ENCODE results near the gene YTHDF2. TPM values are rescaled to one million over a fixed set of nuclear protein-coding genes. Genes with fewer than 3 reads are reported as not detected.
A peak's percentile ranks its signal among the peaks of the same experiment; 100 is the strongest.

Gene YTHDF2
- total and polyA plus RNA-seq, 2 of the 13 experiments (the other 11 are each of a cell fraction or from before 2014, with no cell fraction given): 48.4 to 59.6 TPM

DNA sequence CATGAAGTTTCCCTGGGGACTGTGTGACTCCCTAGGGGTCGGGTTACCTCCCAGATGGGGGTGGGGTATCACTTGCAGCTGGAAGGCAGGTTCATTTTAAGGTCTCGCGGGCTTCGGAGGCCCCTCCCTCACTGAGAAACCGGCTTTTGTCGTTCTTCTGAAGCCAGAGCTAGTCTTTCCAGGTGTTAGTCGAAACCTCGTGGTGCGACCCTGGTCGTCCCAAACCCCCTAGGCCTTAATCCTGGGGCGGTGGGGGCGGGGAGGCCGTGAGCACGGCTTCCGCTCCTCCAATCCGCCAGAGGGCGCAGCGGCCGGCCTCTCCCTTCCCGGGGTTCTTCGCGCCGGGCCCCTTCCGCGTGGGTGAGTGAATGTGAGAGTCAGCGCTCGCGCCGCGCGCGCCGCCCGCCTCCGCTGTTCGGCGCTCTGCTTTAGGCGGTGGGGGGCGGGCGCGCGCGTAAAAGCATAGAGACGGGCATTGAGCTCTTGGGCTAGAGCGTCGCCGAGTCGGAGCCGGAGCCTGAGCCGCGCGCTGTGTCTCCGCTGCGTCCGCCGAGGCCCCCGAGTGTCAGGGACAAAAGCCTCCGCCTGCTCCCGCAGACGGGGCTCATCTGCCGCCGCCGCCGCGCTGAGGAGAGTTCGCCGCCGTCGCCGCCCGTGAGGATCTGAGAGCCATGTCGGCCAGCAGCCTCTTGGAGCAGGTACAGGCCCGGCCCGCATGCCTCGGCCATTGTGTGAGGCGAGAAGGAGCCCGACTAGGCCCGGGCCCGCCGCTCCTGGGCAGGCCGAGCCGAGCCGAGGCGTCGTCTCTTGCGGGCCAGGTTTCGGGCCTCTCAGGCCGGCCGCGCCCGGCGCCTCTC is at the start of gene YTHDF2 (continued):
- TF ChIP-seq ZNF749 (CRISPR knock-in tag; IDR thresholded peaks at IDR 0.05; ENCODE audit: borderline replicate concordance) (0 out of 2 replicates have a peak, but pooled peaks have one; percentile 59), ZNF766 (CRISPR knock-in tag; IDR thresholded peaks at IDR 0.05; ENCODE audit: borderline replicate concordance) (peak; percentile 13; the same call in 1 of the 2 replicates), ZBTB25 (CRISPR knock-in tag; IDR thresholded peaks at IDR 0.05) (peak; percentile 94), MXD1 (CRISPR knock-in tag; IDR thresholded peaks at IDR 0.05) (peak; percentile 53; the same call in 1 of the 2 replicates), TARDBP (CRISPR knock-in tag; IDR thresholded peaks at IDR 0.05) (peak; percentile 80), FOXA3 (CRISPR knock-in tag; IDR thresholded peaks at IDR 0.05) (peak; percentile 51), HNF4A (CRISPR knock-in tag; IDR thresholded peaks at IDR 0.05) (no peak; the same call in 1 of the 2 replicates), ZNF577 (CRISPR knock-in tag; IDR thresholded peaks at IDR 0.05; ENCODE audit: borderline replicate concordance, low read depth) (0 out of 2 replicates have a peak, but pooled peaks have one; percentile 50), KLF6 (CRISPR knock-in tag; IDR thresholded peaks at IDR 0.05) (peak; percentile 85), ZBTB42 (CRISPR knock-in tag; IDR thresholded peaks at IDR 0.05) (no peak; the same call in none of the 2 replicates), ZSCAN30 (CRISPR knock-in tag; IDR thresholded peaks at IDR 0.05) (peak; percentile 20; the same call in 1 of the 2 replicates), ZNF576 (CRISPR knock-in tag; IDR thresholded peaks at IDR 0.05) (no peak), ZNF781 (CRISPR knock-in tag; IDR thresholded peaks at IDR 0.05; ENCODE audit: borderline replicate concordance, not compliant biosample characterization) (peak; percentile 78), SALL1 (CRISPR knock-in tag; IDR thresholded peaks at IDR 0.05) (peak; percentile 90), ZNF337 (CRISPR knock-in tag; IDR thresholded peaks at IDR 0.05; ENCODE audit: borderline replicate concordance, low read depth) (no peak)
- TF ChIP-seq, protein P1, sequence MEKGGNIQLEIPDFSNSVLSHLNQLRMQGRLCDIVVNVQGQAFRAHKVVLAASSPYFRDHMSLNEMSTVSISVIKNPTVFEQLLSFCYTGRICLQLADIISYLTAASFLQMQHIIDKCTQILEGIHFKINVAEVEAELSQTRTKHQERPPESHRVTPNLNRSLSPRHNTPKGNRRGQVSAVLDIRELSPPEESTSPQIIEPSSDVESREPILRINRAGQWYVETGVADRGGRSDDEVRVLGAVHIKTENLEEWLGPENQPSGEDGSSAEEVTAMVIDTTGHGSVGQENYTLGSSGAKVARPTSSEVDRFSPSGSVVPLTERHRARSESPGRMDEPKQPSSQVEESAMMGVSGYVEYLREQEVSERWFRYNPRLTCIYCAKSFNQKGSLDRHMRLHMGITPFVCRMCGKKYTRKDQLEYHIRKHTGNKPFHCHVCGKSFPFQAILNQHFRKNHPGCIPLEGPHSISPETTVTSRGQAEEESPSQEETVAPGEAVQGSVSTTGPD (CRISPR knock-in tag; IDR thresholded peaks at IDR 0.05): no peak
- TF ChIP-seq, protein P2, sequence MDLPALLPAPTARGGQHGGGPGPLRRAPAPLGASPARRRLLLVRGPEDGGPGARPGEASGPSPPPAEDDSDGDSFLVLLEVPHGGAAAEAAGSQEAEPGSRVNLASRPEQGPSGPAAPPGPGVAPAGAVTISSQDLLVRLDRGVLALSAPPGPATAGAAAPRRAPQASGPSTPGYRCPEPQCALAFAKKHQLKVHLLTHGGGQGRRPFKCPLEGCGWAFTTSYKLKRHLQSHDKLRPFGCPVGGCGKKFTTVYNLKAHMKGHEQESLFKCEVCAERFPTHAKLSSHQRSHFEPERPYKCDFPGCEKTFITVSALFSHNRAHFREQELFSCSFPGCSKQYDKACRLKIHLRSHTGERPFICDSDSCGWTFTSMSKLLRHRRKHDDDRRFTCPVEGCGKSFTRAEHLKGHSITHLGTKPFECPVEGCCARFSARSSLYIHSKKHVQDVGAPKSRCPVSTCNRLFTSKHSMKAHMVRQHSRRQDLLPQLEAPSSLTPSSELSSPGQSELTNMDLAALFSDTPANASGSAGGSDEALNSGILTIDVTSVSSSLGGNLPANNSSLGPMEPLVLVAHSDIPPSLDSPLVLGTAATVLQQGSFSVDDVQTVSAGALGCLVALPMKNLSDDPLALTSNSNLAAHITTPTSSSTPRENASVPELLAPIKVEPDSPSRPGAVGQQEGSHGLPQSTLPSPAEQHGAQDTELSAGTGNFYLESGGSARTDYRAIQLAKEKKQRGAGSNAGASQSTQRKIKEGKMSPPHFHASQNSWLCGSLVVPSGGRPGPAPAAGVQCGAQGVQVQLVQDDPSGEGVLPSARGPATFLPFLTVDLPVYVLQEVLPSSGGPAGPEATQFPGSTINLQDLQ (CRISPR knock-in tag; IDR thresholded peaks at IDR 0.05): 0 out of 2 replicates have a peak, but pooled peaks have one; percentile 27
- TF ChIP-seq, protein P3, sequence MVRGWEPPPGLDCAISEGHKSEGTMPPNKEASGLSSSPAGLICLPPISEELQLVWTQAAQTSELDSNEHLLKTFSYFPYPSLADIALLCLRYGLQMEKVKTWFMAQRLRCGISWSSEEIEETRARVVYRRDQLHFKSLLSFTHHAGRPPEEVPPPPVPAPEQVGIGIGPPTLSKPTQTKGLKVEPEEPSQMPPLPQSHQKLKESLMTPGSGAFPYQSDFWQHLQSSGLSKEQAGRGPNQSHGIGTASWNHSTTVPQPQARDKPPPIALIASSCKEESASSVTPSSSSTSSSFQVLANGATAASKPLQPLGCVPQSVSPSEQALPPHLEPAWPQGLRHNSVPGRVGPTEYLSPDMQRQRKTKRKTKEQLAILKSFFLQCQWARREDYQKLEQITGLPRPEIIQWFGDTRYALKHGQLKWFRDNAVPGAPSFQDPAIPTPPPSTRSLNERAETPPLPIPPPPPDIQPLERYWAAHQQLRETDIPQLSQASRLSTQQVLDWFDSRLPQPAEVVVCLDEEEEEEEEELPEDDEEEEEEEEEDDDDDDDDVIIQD (CRISPR knock-in tag; IDR thresholded peaks at IDR 0.05; ENCODE audit: low read depth): peak; percentile 71; the same call in 1 of the 2 replicates
- TF ChIP-seq, protein P4, sequence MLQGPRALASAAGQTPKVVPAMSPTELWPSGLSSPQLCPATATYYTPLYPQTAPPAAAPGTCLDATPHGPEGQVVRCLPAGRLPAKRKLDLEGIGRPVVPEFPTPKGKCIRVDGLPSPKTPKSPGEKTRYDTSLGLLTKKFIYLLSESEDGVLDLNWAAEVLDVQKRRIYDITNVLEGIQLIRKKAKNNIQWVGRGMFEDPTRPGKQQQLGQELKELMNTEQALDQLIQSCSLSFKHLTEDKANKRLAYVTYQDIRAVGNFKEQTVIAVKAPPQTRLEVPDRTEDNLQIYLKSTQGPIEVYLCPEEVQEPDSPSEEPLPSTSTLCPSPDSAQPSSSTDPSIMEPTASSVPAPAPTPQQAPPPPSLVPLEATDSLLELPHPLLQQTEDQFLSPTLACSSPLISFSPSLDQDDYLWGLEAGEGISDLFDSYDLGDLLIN (CRISPR knock-in tag; IDR thresholded peaks at IDR 0.05; ENCODE audit: borderline replicate concordance): no peak

Data from HepG2 (cell line).